OCI-M1 (cell line): ENCODE results near the gene PRSS38.

ENCODE experiments used
- DNase-seq: peaks from one replicate; lab custom pipeline; 2025; lab: John Stamatoyannopoulos, UW

The PRSS38 gene

GRCh38 chr1:227815468-227816409, at the start of gene PRSS38:
TSS of gene PRSS38 (plus strand) at chr1:227815675. CDS start at chr1:227815717, 42 bp downstream.
- DNase-seq, result no peak

DNA sequence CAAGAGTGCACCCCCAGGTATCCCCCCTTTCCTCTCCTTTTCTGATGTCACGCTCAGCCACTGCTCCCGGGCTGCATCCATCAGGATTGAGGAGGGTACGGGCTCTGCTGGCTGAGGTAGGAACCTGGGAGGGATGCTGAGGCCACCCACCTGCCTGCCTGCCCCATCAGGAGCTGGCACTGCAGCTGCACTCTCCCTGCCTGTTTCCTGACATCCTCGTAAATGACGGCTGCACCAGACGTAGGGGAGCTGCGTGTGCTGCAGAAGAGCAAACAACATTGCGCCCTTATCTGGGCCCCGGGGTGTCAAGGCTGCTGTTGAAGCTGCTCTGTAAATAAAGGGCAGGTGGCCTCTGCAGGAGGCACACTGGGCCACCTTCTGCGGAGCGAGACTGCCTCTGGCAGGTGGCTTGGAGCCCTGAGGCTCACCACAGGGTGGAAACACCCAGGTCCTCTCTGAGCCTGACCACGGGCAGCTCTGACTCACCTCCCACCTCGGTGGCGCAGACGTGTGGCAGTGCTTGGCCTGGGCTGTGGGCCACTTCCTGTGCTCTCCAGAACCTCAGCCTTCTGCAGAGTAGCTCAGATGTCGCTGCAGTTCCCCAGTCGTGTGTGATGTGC, 49.4 kb upstream of the PRSS38 start:
- no peak for DNase-seq

DNA sequence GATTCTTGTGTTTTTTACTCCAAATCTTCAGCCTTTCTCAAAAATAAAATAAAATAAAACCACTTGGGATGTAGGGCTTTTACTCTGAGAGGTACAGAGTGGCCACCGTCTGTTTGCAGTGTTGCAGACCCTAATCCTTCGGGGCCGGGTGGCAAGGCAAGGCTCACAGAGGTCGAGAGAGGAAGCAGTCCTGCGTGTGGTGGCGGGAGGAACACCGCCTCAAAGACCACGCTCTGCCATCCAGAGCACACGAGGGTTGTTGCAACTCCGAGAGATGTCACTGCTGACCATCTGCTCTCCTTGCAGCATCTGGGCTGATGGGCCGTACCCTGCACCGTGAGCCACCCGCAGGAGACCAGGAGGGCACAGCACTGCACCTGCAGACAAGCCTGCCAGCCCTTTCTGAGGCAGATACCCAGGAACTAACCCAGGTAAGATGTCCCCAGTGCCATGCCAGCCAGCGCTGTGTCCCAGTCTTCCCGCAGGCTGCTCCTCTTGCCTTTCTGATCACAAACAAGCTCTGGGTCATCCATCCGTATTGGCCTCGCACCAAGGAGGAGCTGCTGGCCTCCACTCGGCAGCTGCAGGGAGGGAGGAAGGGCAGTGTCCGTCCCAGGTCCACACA, 48.7 kb upstream of the PRSS38 start:
- DNase-seq, result no peak

- no peak for DNase-seq
These were observed 47.9 kb upstream of the PRSS38 start for GRCh38 chr1:227767401-227768124.

- no peak for DNase-seq
These were observed 47.4 kb upstream of the PRSS38 start for GRCh38 chr1:227768125-227768439.

GRCh38 chr1:227768640-227769039, 46.8 kb upstream of the PRSS38 start:
- DNase-seq, result no peak

DNA sequence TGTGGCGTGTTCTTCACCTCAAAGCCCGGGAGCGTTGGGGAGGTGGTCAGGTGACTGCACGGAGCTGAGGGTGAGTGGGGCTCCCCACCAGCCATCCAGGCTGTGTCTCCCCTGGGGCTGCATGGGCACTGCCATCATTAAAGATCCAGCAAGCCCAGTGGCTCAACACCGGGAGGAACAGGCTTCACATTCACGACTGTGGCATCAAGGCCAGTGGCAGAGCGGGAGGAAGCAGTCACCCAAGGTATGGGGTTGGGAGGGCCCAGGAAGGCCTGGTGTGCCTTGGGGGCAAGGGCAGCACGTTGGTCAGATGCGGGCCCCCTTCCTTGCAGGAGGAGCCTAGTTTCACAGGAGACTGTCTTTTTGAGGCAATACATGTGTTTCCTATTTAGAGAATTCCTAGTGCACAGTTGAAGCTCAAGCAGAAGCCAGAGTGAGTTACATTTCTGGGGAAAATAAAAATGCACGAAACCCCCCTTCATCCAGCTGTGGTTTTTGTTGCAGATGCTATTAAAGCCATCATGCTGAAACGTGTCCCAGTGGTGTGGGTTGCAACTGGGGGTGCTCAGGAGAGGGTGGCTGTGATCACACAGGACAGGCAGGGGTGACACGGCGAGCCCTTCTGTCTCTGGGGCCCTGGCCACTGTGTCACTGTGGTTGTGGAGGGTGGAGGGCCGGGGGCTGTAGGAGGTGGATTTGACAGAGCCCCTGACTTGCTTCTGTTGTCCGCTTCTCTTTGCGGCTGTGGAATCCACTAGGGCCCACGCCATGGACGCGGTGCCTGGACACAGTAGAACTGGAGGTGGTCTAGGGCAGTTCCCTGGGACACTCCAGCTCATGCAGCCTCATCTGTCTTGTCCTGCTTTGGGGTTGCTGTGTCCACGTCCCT, 46.2 kb upstream of the PRSS38 start:
- no peak for DNase-seq

DNA sequence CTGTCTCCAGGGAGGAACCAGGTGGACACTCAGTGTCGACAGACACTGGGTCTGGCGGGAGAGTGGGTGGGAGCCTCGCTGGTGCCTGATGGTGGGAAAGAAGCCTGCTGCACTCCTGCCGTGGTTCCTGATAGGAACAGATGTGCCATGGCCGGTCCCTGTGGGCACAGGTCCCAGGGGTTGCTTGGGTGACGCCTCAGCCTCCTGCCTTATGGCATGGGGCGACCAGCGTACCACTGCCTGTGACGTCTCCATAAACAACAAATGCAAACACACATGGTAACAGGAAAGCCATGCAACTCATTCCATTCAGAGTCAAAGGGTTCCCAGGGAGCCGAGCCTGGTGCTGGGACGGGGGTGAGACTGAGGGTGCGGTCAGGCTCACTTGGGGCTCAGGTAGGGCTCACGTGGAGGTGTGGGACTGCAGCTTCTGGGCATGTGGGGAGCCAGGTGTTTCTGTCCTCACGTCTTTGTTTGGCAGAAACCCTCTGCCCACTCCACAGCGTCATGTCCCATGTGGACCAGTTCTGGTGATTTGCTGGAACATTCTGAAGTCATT, 45.5 kb upstream of the PRSS38 start:
- DNase-seq, result no peak

DNA sequence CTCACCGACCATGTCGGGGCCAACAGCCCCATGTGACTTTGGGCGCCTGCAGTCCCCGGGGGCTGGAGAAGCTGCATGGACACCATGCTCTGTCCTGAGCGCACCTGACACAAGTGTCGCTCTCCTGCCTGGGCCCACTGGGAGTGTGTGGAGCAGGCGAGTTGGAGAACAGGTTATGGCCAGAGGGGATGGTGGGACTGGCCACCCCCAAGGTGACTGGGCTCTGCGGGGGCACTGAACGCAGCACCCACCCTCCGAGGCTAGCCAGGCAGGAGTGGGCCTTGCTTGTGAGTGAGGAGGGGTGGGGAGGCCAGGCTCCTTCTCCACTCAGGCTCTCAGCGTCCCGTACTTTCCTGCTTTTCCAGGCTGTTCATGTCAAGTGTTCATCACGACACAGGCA, 44.7 kb upstream of the PRSS38 start:
- no peak for DNase-seq

- no peak for DNase-seq
These were observed 44.1 kb upstream of the PRSS38 start for GRCh38 chr1:227771326-227771725.

DNA sequence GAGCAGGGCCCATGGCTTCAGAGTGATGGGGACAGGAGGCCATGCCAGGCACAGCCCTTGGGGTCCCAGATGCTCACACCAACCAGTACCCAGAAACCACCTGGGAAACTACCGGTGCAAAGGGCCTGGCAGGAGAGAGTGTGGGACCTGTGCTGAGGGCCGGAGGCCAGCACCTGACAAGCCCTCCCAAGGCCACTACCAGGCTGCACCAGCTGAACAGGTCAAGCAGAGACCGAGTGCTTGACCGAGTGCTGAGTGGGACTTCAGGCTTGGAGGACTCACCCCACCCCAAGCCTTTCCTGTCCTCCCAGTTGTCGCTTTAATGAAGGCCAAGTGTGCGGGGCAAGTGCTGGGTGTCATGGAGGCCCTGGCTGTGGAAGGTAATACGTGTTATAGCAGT, 43.7 kb upstream of the PRSS38 start:
- DNase-seq, result no peak

DNA sequence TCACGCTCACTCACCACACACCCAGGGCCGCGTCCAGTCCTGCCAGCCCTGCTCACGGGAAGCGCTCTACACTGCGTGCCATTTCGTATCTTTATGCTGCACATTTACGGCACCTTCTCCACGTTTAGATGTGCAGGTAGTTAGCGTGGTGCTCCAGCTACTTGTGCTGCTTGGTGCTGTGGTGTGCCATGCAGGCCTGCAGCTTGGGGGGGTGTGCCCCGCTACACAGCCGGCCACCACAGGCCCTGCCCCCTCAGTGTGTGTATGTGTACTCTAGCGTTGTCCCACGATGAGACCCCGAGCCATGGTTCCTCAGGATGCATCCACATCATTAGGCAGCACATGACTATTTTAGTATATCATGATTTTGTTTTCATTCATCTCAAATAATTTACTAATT, 41.9 kb upstream of the PRSS38 start:
- no peak for DNase-seq

DNA sequence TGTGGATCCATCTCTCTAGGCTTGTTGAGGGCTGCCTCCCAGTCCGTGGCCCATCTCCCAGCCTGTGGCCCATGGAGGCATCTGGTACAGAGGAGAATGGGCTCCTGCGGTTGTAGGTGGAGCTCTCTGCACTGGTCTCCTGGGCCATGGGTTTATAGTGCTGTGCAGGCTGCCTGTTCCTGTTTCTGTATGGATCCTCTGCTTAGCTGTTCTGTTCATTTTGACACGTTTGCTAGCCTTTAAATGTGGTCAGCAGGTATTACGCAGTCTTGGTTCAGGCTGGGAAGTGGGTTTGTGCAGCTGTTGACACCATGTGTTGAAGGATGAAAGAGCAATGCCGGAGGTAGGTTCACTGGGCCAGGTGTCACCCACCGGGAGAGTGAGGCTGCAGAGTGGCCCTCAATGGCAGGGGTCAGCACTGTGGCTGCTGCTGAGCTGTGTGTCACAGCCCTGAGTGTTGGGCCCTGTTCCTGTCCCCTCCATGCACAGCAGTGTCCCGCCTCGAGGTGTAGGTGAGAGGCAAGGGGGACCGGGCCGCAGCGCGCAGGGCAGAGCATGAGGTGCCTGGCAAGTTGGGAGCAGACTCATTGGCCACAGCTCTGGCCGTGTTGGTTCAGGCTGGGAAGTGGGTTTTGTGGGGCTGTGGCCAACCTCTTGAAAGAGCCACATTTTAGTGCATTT, 41.3 kb upstream of the PRSS38 start:
- DNase-seq, result no peak

DNA sequence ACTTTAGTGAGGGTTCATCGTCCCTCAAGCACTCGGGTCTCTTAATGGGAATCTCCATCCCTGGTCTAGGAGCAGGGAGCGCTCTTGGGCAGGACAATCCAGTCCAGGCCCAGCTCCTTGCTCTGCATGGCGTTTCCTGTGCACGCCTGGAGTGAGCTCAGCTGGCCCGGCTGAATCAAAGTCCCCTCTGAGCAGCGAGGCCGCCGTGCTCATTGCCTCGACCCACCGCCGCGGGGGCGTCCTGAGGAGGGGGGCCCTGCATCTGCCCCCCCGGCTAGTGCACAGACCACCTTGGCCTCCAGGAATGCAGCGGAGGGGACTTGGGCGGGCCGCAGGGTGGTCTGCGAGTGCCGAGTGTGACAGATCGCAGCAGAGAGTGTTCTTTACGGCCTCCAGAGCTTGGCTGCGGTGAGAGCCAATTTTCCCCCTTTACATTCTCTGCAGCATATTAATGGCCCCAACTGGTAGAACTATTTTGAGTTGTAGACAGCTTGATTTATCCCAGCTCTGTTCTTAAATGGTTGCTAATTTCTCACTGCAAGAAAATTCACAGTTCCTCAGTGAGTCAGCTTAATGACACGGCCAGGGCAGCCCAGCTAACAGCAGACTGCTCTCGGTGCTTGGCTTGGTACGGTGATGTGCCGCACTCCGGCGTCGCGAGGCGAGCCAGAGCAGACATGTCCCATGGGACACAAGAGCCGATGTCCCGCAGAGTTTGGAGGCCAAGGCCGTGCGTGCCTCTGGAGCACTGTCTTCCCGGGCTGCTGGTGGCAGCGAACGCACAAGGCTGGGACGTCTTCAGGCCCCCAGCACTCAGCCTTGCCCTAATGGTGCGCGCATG, 40.4 kb upstream of the PRSS38 start:
- no peak for DNase-seq

- DNase-seq, result no peak
These were observed 39.6 kb upstream of the PRSS38 start for GRCh38 chr1:227775841-227776240.

- DNase-seq, result no peak
These were observed 39.1 kb upstream of the PRSS38 start for GRCh38 chr1:227776331-227776771.

GRCh38 chr1:227777156-227777555, 38.3 kb upstream of the PRSS38 start:
- no peak for DNase-seq

GRCh38 chr1:227777646-227778045, 37.8 kb upstream of the PRSS38 start:
- DNase-seq, result no peak

- DNase-seq, result no peak
These were observed 37.0 kb upstream of the PRSS38 start for GRCh38 chr1:227778401-227778947.
